K562 (cell line): ENCODE measurements around the gene GPHN. TPM values are rescaled to one million over a fixed set of nuclear protein-coding genes. Genes with fewer than 3 reads are reported as not detected.

Experiments used
- ATAC-seq: fragments of 200-7000 bp; cut with Tn5 transposase; 3 replicates; pipeline ENCODE4 v1.9.1; 2020; ENCODE audit warnings: moderate library complexity
- BruUV-seq: library from RNA; stranded (reverse); fragments of 400-500 nt; replicated peaks from 2 replicates; lab custom pipeline; 2021; lab: Mats Ljungman, UMichigan
- CTCF ChIA-PET: fragments of 300-600 bp; formaldehyde crosslinking; extraction: SDS; loops from one replicate; lab custom pipeline; 2021; ENCODE audit warnings: low intra/inter-chr PET ratio; lab: Yijun Ruan, JAX
- POLR2A ChIA-PET: fragments of 300-600, 350-650 bp; sonication (Branson Sonifier 250); formaldehyde crosslinking; extraction: SDS; loops from one replicate; lab custom pipeline; 2021; ENCODE audit warnings: antibody characterized with exemption, inconsistent platforms; lab: Yijun Ruan, JAX
- DNase-seq, 4 experiments: peaks; one replicate each; pipeline versions ENCODE4 v3.0.0 to v3.0.0-alpha.2; 2011 to 2018; ENCODE audit warnings: low spot score in 3 of 4, mixed read lengths in 3 of 4; ENCODE audit errors: extremely low read depth in 1 of 4
- FAIRE-seq: peaks from 2 replicates; lab custom pipeline; 2011; peaks lifted over from hg19 to GRCh38; lab: Jason Lieb, UNC
- H2AFZ ChIP-seq: 2 replicates; pipeline ENCODE4 v1.6.0; 2011; ENCODE audit warnings: low read depth, low read length, control low read depth, inconsistent platforms
- H3K27ac ChIP-seq: fragments of 200-600 bp; 3 replicates; pipeline ENCODE4 v1.8.0; 2011; ENCODE audit warnings: low read depth, mild to moderate bottlenecking, control low read depth, inconsistent platforms, low read length, moderate library complexity, mixed read lengths; ENCODE audit errors: extremely low read depth
- H3K27me3 ChIP-seq, 2 experiments: fragments of 300-600 bp in 1 of 2; 2 replicates in 1 of 2; 3 replicates in 1 of 2; pipeline versions ENCODE4 v1.6.0 to v1.8.0; 2011; ENCODE audit warnings: inconsistent platforms in 2 of 2, low read length in 2 of 2, mild to moderate bottlenecking in 1 of 2, mixed read lengths in 1 of 2, moderate library complexity in 1 of 2; ENCODE audit not compliant: control insufficient read depth in 2 of 2, insufficient read depth in 2 of 2
- H3K36me3 ChIP-seq: fragments of 300-600 bp; 3 replicates; pipeline ENCODE4 v1.8.0; 2011; ENCODE audit warnings: mild to moderate bottlenecking, low read length, inconsistent platforms; ENCODE audit not compliant: control insufficient read depth, insufficient read depth
- H3K4me1 ChIP-seq, 2 experiments: fragments of 200-600 bp in 1 of 2; replicated peaks in 1 of 2; 2 replicates in 1 of 2; 3 replicates in 1 of 2; pipeline versions ENCODE4 v1.5.1 to v1.8.0; 2011; ENCODE audit warnings: inconsistent platforms in 2 of 2, low read length in 2 of 2, mild to moderate bottlenecking in 1 of 2, mixed read lengths in 1 of 2, moderate library complexity in 1 of 2; ENCODE audit not compliant: control insufficient read depth in 2 of 2, insufficient read depth in 2 of 2
- H3K4me2 ChIP-seq: 2 replicates; pipeline ENCODE4 v1.6.1; 2011; ENCODE audit warnings: low read length, control low read depth, inconsistent platforms, mixed read lengths; ENCODE audit not compliant: insufficient read depth
- H3K4me3 ChIP-seq: fragments of 200-600 bp; sonication (generic), shearing (Covaris generic); 2 replicates; pipeline ENCODE4 v1.5.1; 2016; ENCODE audit warnings: control low read depth, inconsistent platforms
- H3K79me2 ChIP-seq: fragments of 200-600 bp; 3 replicates; pipeline ENCODE4 v1.8.0; 2011; ENCODE audit warnings: low read length, inconsistent platforms; ENCODE audit not compliant: control insufficient read depth, insufficient read depth
- H3K9ac ChIP-seq, 2 experiments: 2 replicates each; pipeline versions ENCODE4 v1.6.0 to v1.6.1; 2011; ENCODE audit warnings: low read depth in 2 of 2, low read length in 2 of 2, control low read depth in 1 of 2, inconsistent platforms in 1 of 2, mild to moderate bottlenecking in 1 of 2, mixed read lengths in 1 of 2; ENCODE audit not compliant: insufficient read depth in 1 of 2
- H3K9me1 ChIP-seq: one replicate; pipeline ENCODE4 v1.6.0; 2011; ENCODE audit warnings: inconsistent platforms, mild to moderate bottlenecking, low read length, moderate library complexity; ENCODE audit not compliant: control insufficient read depth, insufficient read depth
- H3K9me3 ChIP-seq: replicated peaks from 2 replicates; pipeline ENCODE4 v1.5.1; 2011; ENCODE audit warnings: low read depth, low read length, inconsistent platforms; ENCODE audit not compliant: control insufficient read depth, insufficient read depth
- H4K20me1 ChIP-seq: replicated peaks from 2 replicates; pipeline ENCODE4 v1.6.1; 2011; ENCODE audit warnings: low read length, inconsistent platforms, mixed read lengths; ENCODE audit not compliant: control insufficient read depth, insufficient read depth
- GTF2E2 ChIP-seq: fragments of 200-800 bp; sonication (Bioruptor generic); IDR thresholded peaks from 2 replicates; pipeline ENCODE4 v1.6.1; 2016; ENCODE audit warnings: missing genetic modification characterization, missing compliant biosample characterization
- NCOA2 ChIP-seq, 2 experiments: fragments of 450-650 bp; IDR thresholded peaks; 2 replicates each; pipeline ENCODE4 v1.6.1; 2018; ENCODE audit warnings: mild to moderate bottlenecking in 2 of 2, moderate library complexity in 1 of 2; ENCODE audit not compliant: partially characterized antibody in 2 of 2
- RBM15 ChIP-seq: fragments of 200-400 bp; formaldehyde crosslinking; IDR thresholded peaks from 2 replicates; pipeline ENCODE4 v1.6.1; 2018; ENCODE audit warnings: mild to moderate bottlenecking, low read length, moderate library complexity; ENCODE audit not compliant: insufficient read depth
- TEAD4 ChIP-seq, 2 experiments: sonication (generic) in 1 of 2; formaldehyde crosslinking in 1 of 2; IDR thresholded peaks; 2 replicates each; pipeline versions ENCODE4 v1.6.1 to v1.8.0; 2012 to 2022; ENCODE audit warnings: borderline replicate concordance in 1 of 2, inconsistent platforms in 1 of 2, low read length in 1 of 2, mild to moderate bottlenecking in 1 of 2, missing genetic modification reagents in 1 of 2
- ZC3H4 ChIP-seq: sonication (generic); formaldehyde crosslinking; IDR thresholded peaks from 2 replicates; pipeline ENCODE4 v1.9.0; 2021; ENCODE audit warnings: missing genetic modification reagents, borderline replicate concordance
- ZMIZ1 ChIP-seq, 2 experiments: fragments of 150-350 bp in 1 of 2; IDR thresholded peaks; 2 replicates each; pipeline ENCODE4 v1.6.1; 2012 to 2016; ENCODE audit warnings: low read depth in 2 of 2, low read length in 2 of 2, mild to moderate bottlenecking in 1 of 2, moderate library complexity in 1 of 2
- ZNF324 ChIP-seq: fragments of 250-450 bp; sonication (Bioruptor Pico); IDR thresholded peaks from 2 replicates; pipeline ENCODE4 v1.4.0; 2020; ENCODE audit warnings: mild to moderate bottlenecking
- WGBS: fragments of 100-300 bp; shearing (Covaris generic); methylation state at CpG from one replicate; pipeline ENCODE4 v1.1.6; 2016; ENCODE audit warnings: low coverage, mixed read lengths; ENCODE audit not compliant: insufficient coverage; ENCODE audit errors: missing lambda C conversion rate; 5-methylcytosine and 5-hydroxymethylcytosine counted together
- in situ Hi-C: fragments of 300-500 bp; cut with MboI; formaldehyde crosslinking; loops from 4 replicates; pipeline ENCODE4 v1.15.0; 2018; ENCODE audit warnings: inconsistent platforms, mixed read lengths
- intact Hi-C: fragments of 100-400 bp; cut with micrococcal nuclease; formaldehyde crosslinking; loops from 2 replicates; pipeline ENCODE4 v1.14.2; 2022
- polyA plus RNA-seq, 8 experiments: library from polyadenylated mRNA; depleted of rRNA in 4 of 8; stranded (reverse) in 5 of 8; unstranded in 3 of 8; fragments of >200 nt; fragmentation: Nextera tagmentation in 2 of 8; fragmentation: Illumina TruSeq in 1 of 8; extraction: Ambion mirVana in 2 of 8; extraction: Trizol in 1 of 8; gene quantifications; 2 replicates each; pipeline versions ENCODE4 v1.2.1 to v1.2.3, GENCODE V29; 2011 to 2014; ENCODE audit warnings: inconsistent platforms in 1 of 8, missing spikeins in 1 of 8
- total RNA-seq, 7 experiments: library from RNA; depleted of rRNA in 6 of 7; stranded (reverse); fragments of >200 nt in 6 of 7; fragmentation: Illumina TruSeq in 2 of 7; extraction: Trizol in 2 of 7; gene quantifications; 2 replicates each; pipeline versions ENCODE4 v1.2.1 to v1.2.3, GENCODE V29; 2011 to 2021; ENCODE audit warnings: low replicate concordance in 1 of 7
- TF ChIP-seq, protein P1 (sequence below): fragments of 250-450 bp; sonication (Bioruptor Pico); IDR thresholded peaks from 2 replicates; pipeline ENCODE4 v1.8.0; 2021; ENCODE audit warnings: moderate library complexity, mild to moderate bottlenecking, inconsistent platforms

The GPHN gene
- total and polyA plus RNA-seq, 9 of the 15 experiments (the other 6 are each of a cell fraction or from before 2014, with no cell fraction given), result 5.9 to 16.0 (median 11.4) TPM

DNA sequence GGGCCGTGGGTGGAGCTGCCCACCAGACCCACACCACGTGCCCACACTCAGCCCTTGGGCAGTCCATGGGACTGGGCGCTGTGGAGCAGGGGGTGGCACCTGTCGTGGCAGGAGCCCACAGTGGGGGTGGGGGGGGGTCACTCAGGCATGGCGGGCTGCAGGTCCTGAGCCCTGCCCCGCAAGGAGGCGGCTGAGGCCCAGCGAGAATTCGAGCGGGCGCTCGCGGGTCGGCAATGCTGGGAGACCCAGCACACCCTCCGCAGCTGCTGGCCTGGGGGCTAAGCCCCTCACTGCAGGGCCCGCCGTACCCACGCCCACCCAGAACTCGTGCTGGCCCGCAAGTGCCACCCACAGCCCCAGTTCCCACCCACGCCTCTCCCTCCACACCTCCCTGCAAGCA is 548.7 kb downstream of the GPHN start:
- in situ Hi-C loops, result no loop called here
- no TSS peak for BruUV-seq
- Histone ChIP-seq H3K79me2 (no peaks in the 10 kb centered on the region), H3K4me2 (no peak overlapping the region), H3K4me1 (no peaks in the 10 kb centered on the region), H3K27me3 (no peaks in the 10 kb centered on the region), H2AFZ (no peak overlapping the region), H3K9ac (no peak overlapping the region), H3K9me3 (no peaks in the 10 kb centered on the region), H3K27ac (no peak overlapping the region), H3K9me1 (no peaks in the 10 kb centered on the region), H4K20me1 (no peaks in the 10 kb centered on the region), H3K4me3 (no peak overlapping the region), H3K36me3 (no peaks in the 10 kb centered on the region)
- intact Hi-C loops, result no loop called here
- 68% methylated on average over 10 of the region's 21 CpGs for WGBS
- POLR2A ChIA-PET, result interaction anchor here (0.5 to 1.5 kb wide), 3 partner anchors 12 to 35 kb away, joined by 3 to 4 read pairs (median 3); no protein-coding TSS in a partner anchor
- no peak for ATAC-seq
- DNase-seq, result no peak
- CTCF ChIA-PET, result no interaction called here
- TF ChIP-seq ZNF324 (CRISPR knock-in tag) (no peak), GTF2E2 (tag) (no peak), TEAD4 (IDR thresholded peaks at IDR 0.05; ENCODE audit: low read length) (no peak), TEAD4 (CRISPR knock-in tag; IDR thresholded peaks at IDR 0.05; ENCODE audit: borderline replicate concordance) (no peak), RBM15 (no peak), NCOA2 (IDR thresholded peaks at IDR 0.05; ENCODE audit: partially characterized antibody in 2 of 2) (no peak), ZC3H4 (no peak), ZMIZ1 (IDR thresholded peaks at IDR 0.05; ENCODE audit: low read depth in 2 of 2, low read length in 2 of 2) (no peak)
- TF ChIP-seq, protein P1, sequence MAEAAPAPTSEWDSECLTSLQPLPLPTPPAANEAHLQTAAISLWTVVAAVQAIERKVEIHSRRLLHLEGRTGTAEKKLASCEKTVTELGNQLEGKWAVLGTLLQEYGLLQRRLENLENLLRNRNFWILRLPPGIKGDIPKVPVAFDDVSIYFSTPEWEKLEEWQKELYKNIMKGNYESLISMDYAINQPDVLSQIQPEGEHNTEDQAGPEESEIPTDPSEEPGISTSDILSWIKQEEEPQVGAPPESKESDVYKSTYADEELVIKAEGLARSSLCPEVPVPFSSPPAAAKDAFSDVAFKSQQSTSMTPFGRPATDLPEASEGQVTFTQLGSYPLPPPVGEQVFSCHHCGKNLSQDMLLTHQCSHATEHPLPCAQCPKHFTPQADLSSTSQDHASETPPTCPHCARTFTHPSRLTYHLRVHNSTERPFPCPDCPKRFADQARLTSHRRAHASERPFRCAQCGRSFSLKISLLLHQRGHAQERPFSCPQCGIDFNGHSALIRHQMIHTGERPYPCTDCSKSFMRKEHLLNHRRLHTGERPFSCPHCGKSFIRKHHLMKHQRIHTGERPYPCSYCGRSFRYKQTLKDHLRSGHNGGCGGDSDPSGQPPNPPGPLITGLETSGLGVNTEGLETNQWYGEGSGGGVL (CRISPR knock-in tag), result no peak
- FAIRE-seq, result no peak
